Renal pelvis (tissue), 4 donors: ENCODE measurements around the gene RFX2. TPM values are rescaled to one million over a fixed set of nuclear protein-coding genes. Genes with fewer than 3 reads are reported as not detected.
"Not testable (repeated sequence)": the region's sequence is repeated elsewhere in the genome, so short reads cannot be mapped to it uniquely, and the experiment has no call there.

Experiments
- DNase-seq: peaks from one replicate; pipeline ENCODE4 v3.0.0-alpha.2; 2013
- polyA plus RNA-seq, 3 donors: library from polyadenylated mRNA; unstranded; fragments of 120-200 nt; gene quantifications; one replicate each; pipeline ENCODE4 v1.2.1, GENCODE V29; 2013; ENCODE audit not compliant: insufficient read length in 3 of 3

RFX2 gene
- polyA plus RNA-seq, 3 donors, result 7.2 to 11.0 (median 9.7) TPM

- no peak for DNase-seq
Observed at GRCh38 chr19:5993201-5993600, 117.1 kb downstream of the RFX2 start.

GRCh38 chr19:5992756-5993155 lies 117.5 kb downstream of the RFX2 start:
- no peak for DNase-seq

- no peak for DNase-seq
Observed at GRCh38 chr19:5991244-5991838, 119.0 kb downstream of the RFX2 start.

- DNase-seq, result no peak
Observed at GRCh38 chr19:5990289-5990797, 120.0 kb downstream of the RFX2 start.

DNA sequence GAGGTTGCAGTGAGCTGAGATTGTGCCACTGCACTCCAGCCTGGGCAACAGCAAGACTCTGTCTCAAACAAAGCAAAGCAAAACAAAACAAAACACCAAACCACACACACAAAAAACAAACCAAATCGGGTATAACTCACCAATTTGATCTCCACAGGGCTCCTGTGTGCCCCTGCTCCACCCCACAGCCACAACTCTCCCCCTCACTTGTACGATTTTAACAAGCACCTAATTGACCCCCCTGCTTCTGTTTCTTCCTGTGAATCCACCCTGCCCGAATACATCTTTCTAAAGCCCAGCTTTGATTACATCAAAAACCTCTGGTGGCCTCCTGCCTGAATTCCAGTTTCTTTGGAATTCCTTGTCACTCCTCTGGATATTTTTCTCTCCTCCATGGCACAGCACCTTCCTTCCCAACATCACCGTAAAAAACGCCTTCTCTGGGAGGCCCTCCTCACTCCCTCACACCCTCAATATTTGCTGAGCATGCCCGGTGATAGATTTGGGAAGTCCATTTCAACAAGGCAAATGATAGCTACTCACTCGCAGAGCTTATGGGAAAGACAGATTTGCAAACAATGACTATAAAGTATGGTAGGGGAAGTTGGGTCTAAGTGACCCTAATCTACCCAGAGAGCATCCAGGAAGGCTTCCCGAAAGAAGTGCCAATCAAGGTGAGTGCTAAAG lies 120.8 kb downstream of the RFX2 start:
- no peak for DNase-seq

DNA sequence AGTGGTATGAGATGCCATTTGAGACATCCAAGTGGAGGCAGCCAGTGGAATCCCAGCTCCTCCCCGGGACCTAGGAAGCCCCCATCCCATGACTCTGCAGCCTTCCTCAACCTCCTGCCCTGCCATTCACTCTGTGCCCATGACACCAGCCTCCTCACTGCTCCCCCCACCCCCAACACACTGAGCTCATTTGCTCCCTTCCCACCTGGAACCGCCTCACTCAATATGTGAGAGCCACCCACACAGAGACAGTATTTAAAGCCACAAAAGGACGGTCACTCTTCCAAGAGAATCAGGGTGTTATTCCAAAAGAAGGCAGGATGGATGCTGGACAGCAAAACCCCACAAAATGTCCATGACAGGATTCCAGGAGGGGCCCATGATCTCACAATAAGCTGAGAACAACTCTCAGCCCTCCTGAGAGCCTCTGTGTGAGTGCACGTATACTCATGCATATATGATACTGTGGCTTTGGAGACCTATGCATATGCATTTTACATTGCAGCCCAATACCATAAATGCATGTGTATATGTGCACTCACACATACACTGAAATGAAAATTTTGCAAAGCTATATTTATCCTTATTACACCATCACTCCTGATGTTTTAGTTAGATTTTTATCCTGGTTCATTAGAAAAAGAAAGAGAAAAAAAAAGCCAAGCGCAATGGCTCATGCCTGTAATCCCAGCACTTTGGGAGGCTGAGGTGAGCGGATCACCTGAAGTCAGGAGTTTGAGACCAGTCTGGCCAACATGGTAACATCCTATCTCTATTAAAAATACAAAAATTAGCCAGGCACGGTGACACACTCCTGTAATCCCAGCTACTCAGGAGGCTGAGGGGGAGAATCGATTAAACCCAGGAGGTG lies 121.5 kb downstream of the RFX2 start:
- no peak for DNase-seq

GRCh38 chr19:5987077-5987818 lies 123.1 kb downstream of the RFX2 start:
- DNase-seq, result peak; percentile 73

- not testable (repeated sequence) for DNase-seq
Observed at GRCh38 chr19:5985837-5986236, 124.5 kb downstream of the RFX2 start.

DNA sequence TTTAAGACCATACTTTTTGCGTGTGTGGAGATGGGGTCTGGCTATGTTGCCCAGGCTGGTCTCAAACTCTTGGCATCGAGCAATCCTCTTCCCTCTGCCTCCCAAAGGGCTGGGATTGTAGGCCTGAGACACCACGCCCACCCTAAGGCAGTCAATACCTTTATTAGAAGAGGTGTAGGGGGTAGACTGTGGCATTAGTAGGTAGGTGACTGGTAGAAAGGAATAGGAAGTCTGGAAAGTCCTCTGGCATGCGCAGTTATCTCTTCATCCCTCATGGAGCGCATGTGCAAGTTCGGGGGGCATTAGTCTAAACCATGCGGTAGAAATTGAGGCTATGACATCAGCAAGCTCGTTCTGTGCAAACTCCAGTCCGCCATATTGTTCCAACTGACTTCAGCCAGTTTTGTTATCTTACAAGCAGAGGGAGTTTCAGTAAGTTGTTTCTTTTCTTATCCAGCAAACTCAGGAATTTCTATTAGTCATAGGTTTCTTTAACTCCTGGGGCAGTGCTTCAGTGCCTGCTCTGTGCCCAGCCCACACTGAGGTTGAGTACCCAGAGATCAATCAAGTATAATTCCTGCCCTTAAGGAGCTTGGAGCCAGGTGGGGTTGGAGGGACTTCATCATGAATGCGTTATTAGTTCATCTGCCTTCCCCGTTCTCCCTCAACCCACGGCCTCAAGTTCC lies 125.1 kb downstream of the RFX2 start:
- no peak for DNase-seq

GRCh38 chr19:5984600-5984999 lies 125.7 kb downstream of the RFX2 start:
- no peak for DNase-seq

DNA sequence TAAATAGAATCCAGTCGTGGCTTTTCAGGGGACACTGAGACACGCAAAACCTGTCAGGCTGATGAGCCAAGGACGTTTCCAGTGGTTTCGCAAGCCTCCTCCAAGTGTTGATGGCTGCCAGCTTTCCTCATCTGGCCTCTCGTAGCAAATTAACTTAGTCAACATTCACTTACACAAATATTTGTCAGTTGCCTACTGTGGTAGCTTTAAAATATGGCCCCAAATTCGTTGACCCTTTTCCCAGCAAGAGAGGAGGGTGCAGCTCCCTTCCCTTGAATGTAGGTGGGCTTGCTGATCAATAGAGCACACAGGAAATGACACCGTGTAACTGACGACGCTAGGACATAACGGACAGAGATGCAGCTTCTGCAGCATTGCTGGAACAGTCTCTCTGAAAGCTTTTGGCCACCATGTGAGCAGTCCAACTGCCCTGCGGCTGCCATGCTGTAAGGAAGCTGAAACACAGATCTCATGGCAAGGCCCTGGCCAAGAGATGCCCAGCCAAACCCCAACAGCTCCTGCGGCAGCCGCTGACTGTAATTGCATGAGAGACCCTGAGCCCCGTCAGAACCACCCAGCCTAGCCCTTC lies 126.8 kb downstream of the RFX2 start:
- DNase-seq, result no peak

GRCh38 chr19:5978606-5979552 lies 131.4 kb downstream of the RFX2 start:
- DNase-seq, result no peak

- peak; percentile 99 for DNase-seq
Observed at GRCh38 chr19:5977785-5978605, 132.3 kb downstream of the RFX2 start, which contains the start of gene RANBP3. Gene RANBP3, minus strand, starts transcription at chr19:5978140. Its CDS starts 58 bp downstream, at chr19:5978082.

GRCh38 chr19:5977222-5977784 lies 133.0 kb downstream of the RFX2 start:
- no peak for DNase-seq

GRCh38 chr19:5976768-5977167 lies 133.5 kb downstream of the RFX2 start:
- no peak for DNase-seq

GRCh38 chr19:5975388-5975728 lies 134.9 kb downstream of the RFX2 start:
- no peak for DNase-seq

- no peak for DNase-seq
Observed at GRCh38 chr19:5974721-5975387, 135.4 kb downstream of the RFX2 start.
